MM.1S (cell line): ENCODE results near the gene SCRN2.

Experiments used
- DNase-seq: peaks from one replicate; pipeline ENCODE4 v3.0.0-alpha.2; 2015
- H2AFZ ChIP-seq: fragments of 300-600 bp; sonication (generic); 2 replicates; pipeline ENCODE4 v1.6.0; 2016; ENCODE audit warnings: antibody characterized with exemption, low read length
- H3F3A ChIP-seq: fragments of 300-600 bp; sonication (generic); 2 replicates; pipeline ENCODE4 v1.6.1; 2016; ENCODE audit warnings: mild to moderate bottlenecking, antibody characterized with exemption, low read length, moderate library complexity, mixed read lengths; ENCODE audit not compliant: insufficient read depth
- H3K27ac ChIP-seq: fragments of 300-600 bp; sonication (generic); 2 replicates; pipeline ENCODE4 v1.5.1; 2016; ENCODE audit warnings: mild to moderate bottlenecking, low read length
- H3K27me3 ChIP-seq: fragments of 300-600 bp; sonication (generic); replicated peaks from 2 replicates; pipeline ENCODE4 v1.6.0; 2016; ENCODE audit warnings: low read length; ENCODE audit not compliant: insufficient read depth
- H3K36me3 ChIP-seq: fragments of 300-600 bp; sonication (generic); replicated peaks from 2 replicates; pipeline ENCODE4 v1.6.1; 2016; ENCODE audit warnings: mild to moderate bottlenecking, low read length, mixed read lengths; ENCODE audit not compliant: insufficient read depth
- H3K4me1 ChIP-seq: fragments of 300-600 bp; sonication (generic); 2 replicates; pipeline ENCODE4 v1.6.1; 2016; ENCODE audit warnings: low read length, mixed read lengths
- H3K4me2 ChIP-seq: fragments of 300-600 bp; sonication (generic); 2 replicates; pipeline ENCODE4 v1.6.0; 2016; ENCODE audit warnings: low read depth, low read length
- H3K4me3 ChIP-seq: fragments of 300-600 bp; sonication (generic); 2 replicates; pipeline ENCODE4 v1.5.1; 2016; ENCODE audit warnings: low read length, mixed read lengths
- H3K79me2 ChIP-seq: fragments of 300-600 bp; sonication (generic); 2 replicates; pipeline ENCODE4 v1.6.1; 2016; ENCODE audit warnings: mixed run types, low read length, mixed read lengths
- H3K9ac ChIP-seq: fragments of 300-600 bp; sonication (generic); 2 replicates; pipeline ENCODE4 v1.6.1; 2016; ENCODE audit warnings: low read length, mixed read lengths
- H3K9me2 ChIP-seq: fragments of 300-600 bp; sonication (generic); replicated peaks from 2 replicates; pipeline ENCODE4 v1.6.1; 2016; ENCODE audit warnings: mild to moderate bottlenecking, low read length, mixed read lengths; ENCODE audit not compliant: insufficient read depth
- H3K9me3 ChIP-seq: fragments of 300-600 bp; sonication (generic); replicated peaks from 2 replicates; pipeline ENCODE4 v1.6.1; 2016; ENCODE audit warnings: mild to moderate bottlenecking, low read length, mixed read lengths; ENCODE audit not compliant: insufficient read depth
- H4K20me1 ChIP-seq: fragments of 300-600 bp; sonication (generic); 2 replicates; pipeline ENCODE4 v1.6.1; 2016; ENCODE audit warnings: mild to moderate bottlenecking, low read length, moderate library complexity, mixed read lengths; ENCODE audit not compliant: insufficient read depth
- CTCF ChIP-seq: fragments of 300-600 bp; sonication (generic); IDR thresholded peaks from 2 replicates; pipeline ENCODE4 v1.5.1; 2016; ENCODE audit warnings: antibody characterized with exemption, low read length, mixed read lengths
- EZH2 ChIP-seq: fragments of 300-600 bp; sonication (generic); optimal IDR thresholded peaks from 2 replicates; pipeline ENCODE3; 2017; ENCODE audit warnings: low read depth, mild to moderate bottlenecking, antibody characterized with exemption, low read length, mixed read lengths
- EZH2phosphoT487 ChIP-seq: fragments of 300-600 bp; sonication (generic); IDR thresholded peaks from 2 replicates; pipeline ENCODE4 v1.6.1; 2018; ENCODE audit warnings: antibody characterized with exemption, low read length

Gene SCRN2

GRCh38 chr17:47875011-47875985 is 34.2 kb upstream of the SCRN2 start:
- Histone ChIP-seq H3K36me3 (no peaks in the 10 kb centered on the region), H3K27me3 (peaks cover 93% of the 10 kb centered on the region), H3F3A (no peaks in the 10 kb centered on the region), H3K4me2 (no peak overlapping the region), H3K9ac (no peak overlapping the region), H4K20me1 (no peaks in the 10 kb centered on the region), H2AFZ (no peak overlapping the region), H3K4me3 (no peak overlapping the region), H3K27ac (no peak overlapping the region), H3K79me2 (no peaks in the 10 kb centered on the region), H3K9me3 (no peaks in the 10 kb centered on the region), H3K9me2 (no peaks in the 10 kb centered on the region), H3K4me1 (no peaks in the 10 kb centered on the region)
- no peak for TF ChIP-seq EZH2phosphoT487
- no peak for TF ChIP-seq CTCF
- no peak for TF ChIP-seq EZH2
- DNase-seq, result no peak

DNA sequence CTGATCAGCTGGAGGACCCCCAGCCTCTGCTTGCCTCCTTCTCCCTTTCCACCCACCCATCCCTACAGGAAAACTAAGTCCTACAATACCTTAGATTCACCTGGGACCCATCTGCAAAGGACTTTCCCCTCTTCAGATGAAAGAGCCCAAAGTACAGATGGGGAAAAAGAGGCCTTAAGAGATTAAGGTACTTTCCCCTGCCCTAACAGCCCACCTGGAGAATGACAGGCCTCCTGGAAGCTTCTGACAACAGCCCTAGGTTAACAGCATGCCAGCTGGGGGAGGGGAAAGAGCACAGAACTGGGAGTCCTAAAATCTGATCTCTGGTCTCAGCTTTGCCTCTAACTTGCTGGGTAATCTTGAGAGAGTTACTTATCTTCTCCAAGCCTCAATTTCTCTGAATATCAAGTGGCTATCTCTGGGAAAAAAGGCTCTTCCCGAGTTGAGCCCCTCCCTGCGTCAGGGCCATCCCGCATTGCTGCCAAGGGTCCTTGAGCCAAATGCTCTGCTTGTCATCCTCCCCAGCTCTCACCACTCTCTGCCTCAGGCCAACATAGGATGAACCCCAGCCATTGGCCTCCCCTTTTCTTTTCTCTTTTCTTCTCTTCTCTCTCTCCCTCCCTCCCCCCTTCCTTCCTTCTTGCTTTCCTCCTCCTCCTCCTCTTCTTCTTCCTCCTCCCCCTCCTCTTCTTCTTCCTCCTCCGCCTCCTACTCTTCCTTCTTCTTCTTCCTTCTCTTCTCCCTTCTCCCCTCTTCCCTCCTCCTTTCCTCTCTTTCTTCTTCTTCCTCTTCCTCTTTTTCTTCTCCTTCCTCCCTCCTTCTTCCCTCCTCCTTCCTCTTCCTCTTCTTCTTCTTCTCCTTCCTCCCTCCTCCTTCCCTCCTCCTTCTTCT is 32.4 kb upstream of the SCRN2 start:
- Histone ChIP-seq H4K20me1 (no peaks in the 10 kb centered on the region), H3K9me2 (no peaks in the 10 kb centered on the region), H3K9me3 (no peaks in the 10 kb centered on the region), H3K4me1 (no peaks in the 10 kb centered on the region), H3K27ac (no peak overlapping the region), H3K4me3 (no peak overlapping the region), H3K79me2 (no peaks in the 10 kb centered on the region), H3K9ac (no peak overlapping the region), H3K27me3 (peaks cover 93% of the 10 kb centered on the region), H2AFZ (no peak overlapping the region), H3K4me2 (no peak overlapping the region), H3F3A (no peaks in the 10 kb centered on the region), H3K36me3 (no peaks in the 10 kb centered on the region)
- no peak for DNase-seq
- TF ChIP-seq EZH2phosphoT487, result no peak

DNA sequence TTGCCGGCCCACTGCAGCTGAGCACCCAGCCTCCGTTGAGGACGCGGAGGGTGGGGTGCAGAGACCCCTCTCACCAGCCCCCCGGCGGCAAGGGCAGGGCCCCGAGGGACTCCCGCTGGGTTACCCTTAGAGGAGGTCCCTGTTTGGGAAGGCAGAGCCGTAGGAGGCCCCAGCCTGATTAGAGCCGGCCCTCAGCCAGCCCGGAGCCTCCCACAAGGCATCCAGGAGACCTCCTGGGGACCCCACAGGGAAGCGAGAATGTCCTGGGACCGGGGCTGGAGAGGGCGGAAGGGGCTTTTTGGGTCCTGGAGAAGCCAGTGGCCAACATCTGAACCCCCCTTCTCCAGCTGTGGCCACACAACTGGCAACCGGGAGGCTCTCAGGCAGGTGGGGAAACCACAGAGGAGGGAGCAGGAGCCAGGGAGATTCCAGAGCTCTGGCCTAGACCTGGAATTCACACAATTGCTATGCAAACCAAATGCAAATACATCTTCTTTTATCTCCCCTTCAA is 31.6 kb upstream of the SCRN2 start:
- H3K9ac ChIP-seq, result no peak overlapping the region
- H3K36me3 ChIP-seq, result no peaks in the 10 kb centered on the region
- no peaks in the 10 kb centered on the region for H3K4me1 ChIP-seq
- H3K9me2 ChIP-seq, result no peaks in the 10 kb centered on the region
- peaks cover 93% of the 10 kb centered on the region for H3K27me3 ChIP-seq
- H3K79me2 ChIP-seq, result no peaks in the 10 kb centered on the region
- H3F3A ChIP-seq, result no peaks in the 10 kb centered on the region
- H4K20me1 ChIP-seq, result no peaks in the 10 kb centered on the region
- no peak overlapping the region for H3K4me3 ChIP-seq
- TF ChIP-seq EZH2phosphoT487, result no peak
- no peak for TF ChIP-seq EZH2
- TF ChIP-seq CTCF, result no peak
- DNase-seq, result no peak
- no peak overlapping the region for H3K4me2 ChIP-seq
- H2AFZ ChIP-seq, result no peak overlapping the region
- H3K9me3 ChIP-seq, result no peaks in the 10 kb centered on the region
- H3K27ac ChIP-seq, result no peak overlapping the region
